ENCODE measurements around the gene CEP135. TPM values are rescaled to one million over a fixed set of nuclear protein-coding genes. Genes with fewer than 3 reads are reported as not detected.
A peak's percentile ranks its signal among the peaks of the same experiment; 100 is the strongest.

The CEP135 gene
- 4.3 and 4.7 TPM in 2 replicates for polyA plus RNA-seq (2013)

DNA sequence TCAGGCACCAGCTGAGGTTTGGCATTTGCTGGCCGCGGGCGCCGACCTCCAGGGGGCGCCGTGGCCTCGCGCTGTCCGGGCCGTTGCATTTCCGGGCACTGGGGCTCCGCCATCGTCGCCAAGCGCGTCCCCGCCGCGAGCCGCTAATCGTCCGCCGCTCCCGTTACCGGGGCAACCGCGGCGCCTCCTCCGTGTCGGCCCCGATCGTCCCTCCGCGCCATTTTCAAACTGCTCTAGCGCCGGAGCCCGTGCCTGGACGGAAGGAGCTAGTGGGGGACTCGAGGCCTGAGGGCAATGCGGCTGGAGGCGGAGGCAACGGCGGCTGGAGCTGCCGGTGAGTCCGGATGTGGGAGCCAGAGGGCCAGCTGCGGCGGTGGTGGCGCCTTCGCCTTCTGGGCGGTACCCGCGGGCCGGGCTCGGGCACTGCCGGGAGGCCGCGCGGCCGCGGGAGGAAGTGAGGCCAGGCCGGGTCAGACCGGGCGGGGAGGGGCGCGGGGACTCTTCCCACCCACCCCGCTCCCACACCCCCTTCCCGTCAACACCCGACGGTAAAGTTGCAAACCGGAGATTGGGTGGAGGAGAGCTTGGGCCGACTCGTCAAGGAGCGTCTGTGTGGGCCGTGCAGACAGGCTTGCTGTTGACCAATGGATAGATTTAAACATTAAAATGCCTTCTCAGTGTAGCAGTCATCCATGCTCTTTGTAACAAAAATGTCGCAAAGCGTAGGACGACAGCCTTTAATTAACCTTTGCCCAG, at the start of gene CEP135:
TSS of gene CEP135 (plus strand) at position 220 of the 756 bp plus-strand sequence. CDS start 3,186 bp downstream, outside the sequence.
- Histone ChIP-seq H4K91ac (ENCODE audit: low read depth, low read length) (peak within 1 kb of the TSS; percentile 99), H2AK5ac (ENCODE audit: low read length) (peak within 1 kb of the TSS; percentile 51), H4K8ac (ENCODE audit: low read depth, low read length) (peak within 1 kb of the TSS; percentile 98), H3K36me3 (ENCODE audit: control insufficient read depth in 1 of 2, insufficient read depth in 2 of 2, low read length in 2 of 2) (no peaks in the 10 kb centered on the region), H3K18ac (ENCODE audit: low read length) (peak within 1 kb of the TSS; percentile 99), H2BK5ac (ENCODE audit: low read depth, low read length, poor library complexity) (peak within 1 kb of the TSS; percentile 97), H3K9me3 (ENCODE audit: insufficient read depth, low read depth, low read length) (no peaks in the 10 kb centered on the region), H3K14ac (ENCODE audit: low read length) (peak within 1 kb of the TSS; percentile 100), H3K4me3 (ENCODE audit: low read depth, low read length) (peak within 1 kb of the TSS; percentile 91), H3K27me3 (ENCODE audit: insufficient read depth, low read length) (no peaks in the 10 kb centered on the region), H3K4me2 (ENCODE audit: low read length) (peak within 1 kb of the TSS; percentile 83), H3K9ac (ENCODE audit: low read length) (peak within 1 kb of the TSS; percentile 85), H3K79me2 (ENCODE audit: control insufficient read depth, insufficient read depth, low read length, poor library complexity) (peaks cover 7% of the 10 kb centered on the region), H3K27ac (ENCODE audit: low read depth, low read length) (peak within 1 kb of the TSS; percentile 97), H2BK120ac (ENCODE audit: insufficient read depth, low read length, poor library complexity) (peak within 1 kb of the TSS; percentile 98), H2AFZ (ENCODE audit: insufficient read depth, low read length, poor library complexity) (peak within 1 kb of the TSS; percentile 100), H3K4ac (ENCODE audit: low read depth, low read length) (peak within 1 kb of the TSS; percentile 92), H3K23ac (ENCODE audit: low read length) (no peak within 1 kb of the TSS), H4K12ac (ENCODE audit: low read depth, low read length) (peak within 1 kb of the TSS; percentile 91), H3K79me1 (ENCODE audit: low read length) (peaks cover 10% of the 10 kb centered on the region), H2BK12ac (ENCODE audit: low read length) (peak within 1 kb of the TSS; percentile 87), H3K4me1 (ENCODE audit: control insufficient read depth in 1 of 2, insufficient read depth in 2 of 2, low read length in 2 of 2) (peaks cover 0 to 11% of the 10 kb centered on the region in 2 experiments)
- no CpG with 5 or more reads among the region's 77 CpGs for WGBS (ENCODE audit: extremely low coverage, insufficient coverage, insufficient read length)
- DNase-seq: peak; percentile 95 to 96

DNA sequence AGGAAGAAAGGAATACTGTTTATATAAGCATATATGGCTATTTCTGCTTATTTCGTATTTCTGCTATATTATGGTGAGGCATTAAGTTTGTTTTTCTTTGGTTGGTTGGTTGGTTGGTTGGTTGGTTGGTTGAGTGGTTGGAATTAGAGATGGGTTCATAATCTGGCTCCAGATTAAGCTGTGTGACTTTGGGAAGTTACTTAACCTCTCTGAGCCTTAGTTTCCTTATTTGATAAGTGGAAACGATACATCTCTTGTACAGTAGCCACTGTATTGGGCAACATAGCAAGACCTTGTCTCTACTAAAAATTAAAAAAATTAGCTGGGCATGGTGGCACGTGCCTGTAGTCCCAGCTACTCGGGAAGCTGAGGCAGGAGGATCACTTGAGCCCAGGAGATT, 46.1 kb upstream of the CEP135 start:
- no peak overlapping the region for H3K27ac ChIP-seq (ENCODE audit: low read depth, low read length)
- no peaks in the 10 kb centered on the region for H3K79me2 ChIP-seq (ENCODE audit: control insufficient read depth, insufficient read depth, low read length, poor library complexity)
- peaks cover 3 to 9% of the 10 kb centered on the region in 2 experiments for H3K36me3 ChIP-seq (ENCODE audit: control insufficient read depth in 1 of 2, insufficient read depth in 2 of 2, low read length in 2 of 2)
- no peak overlapping the region for H3K23ac ChIP-seq (ENCODE audit: low read length)
- H3K27me3 ChIP-seq (ENCODE audit: insufficient read depth, low read length): no peaks in the 10 kb centered on the region
- H3K9me3 ChIP-seq (ENCODE audit: insufficient read depth, low read depth, low read length): no peaks in the 10 kb centered on the region
- H4K8ac ChIP-seq (ENCODE audit: low read depth, low read length): no peak overlapping the region
- H3K79me1 ChIP-seq (ENCODE audit: low read length): no peaks in the 10 kb centered on the region
- H2BK12ac ChIP-seq (ENCODE audit: low read length): no peak overlapping the region
- no peak overlapping the region for H3K14ac ChIP-seq (ENCODE audit: low read length)
- no peak overlapping the region for H2BK5ac ChIP-seq (ENCODE audit: low read depth, low read length, poor library complexity)
- H3K4me1 ChIP-seq (ENCODE audit: control insufficient read depth in 1 of 2, insufficient read depth in 2 of 2, low read length in 2 of 2): no peaks in the 10 kb centered on the region
- H2AFZ ChIP-seq (ENCODE audit: insufficient read depth, low read length, poor library complexity): no peak overlapping the region
- no peak overlapping the region for H2AK5ac ChIP-seq (ENCODE audit: low read length)
- H3K9ac ChIP-seq (ENCODE audit: low read length): no peak overlapping the region
- H3K4me3 ChIP-seq (ENCODE audit: low read depth, low read length): no peak overlapping the region
- no peak overlapping the region for H4K91ac ChIP-seq (ENCODE audit: low read depth, low read length)
- no peak overlapping the region for H3K18ac ChIP-seq (ENCODE audit: low read length)
- no peak for DNase-seq
- H2BK120ac ChIP-seq (ENCODE audit: insufficient read depth, low read length, poor library complexity): no peak overlapping the region
- H3K4me2 ChIP-seq (ENCODE audit: low read length): no peak overlapping the region
- no peak overlapping the region for H4K12ac ChIP-seq (ENCODE audit: low read depth, low read length)
- H3K4ac ChIP-seq (ENCODE audit: low read depth, low read length): no peak overlapping the region
- WGBS (ENCODE audit: extremely low coverage, insufficient coverage, insufficient read length): no CpG with 5 or more reads among the region's 4 CpGs

DNA sequence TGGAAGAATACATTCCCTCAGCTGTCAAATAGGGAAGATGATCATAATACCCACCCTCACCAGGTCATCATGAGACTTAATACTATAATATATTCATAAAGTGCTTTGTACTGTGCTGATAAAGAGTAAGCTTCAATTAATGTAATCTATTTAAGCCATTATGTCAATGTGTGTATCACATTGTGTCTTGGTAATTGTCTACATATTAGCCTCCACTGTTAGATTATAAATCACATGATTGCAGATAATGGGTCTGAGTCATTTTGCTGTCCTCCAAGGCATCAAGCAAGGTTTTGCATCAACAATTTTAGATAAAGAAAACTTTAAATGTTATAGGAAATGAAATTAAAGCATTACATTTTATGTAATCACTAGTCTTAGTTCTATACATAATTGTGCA, 45.2 kb upstream of the CEP135 start:
- Histone ChIP-seq H4K91ac (ENCODE audit: low read depth, low read length) (no peak overlapping the region), H3K4me2 (ENCODE audit: low read length) (no peak overlapping the region), H3K79me1 (ENCODE audit: low read length) (no peaks in the 10 kb centered on the region), H3K18ac (ENCODE audit: low read length) (no peak overlapping the region), H3K27me3 (ENCODE audit: insufficient read depth, low read length) (no peaks in the 10 kb centered on the region), H3K4me1 (ENCODE audit: control insufficient read depth in 1 of 2, insufficient read depth in 2 of 2, low read length in 2 of 2) (no peaks in the 10 kb centered on the region), H4K8ac (ENCODE audit: low read depth, low read length) (no peak overlapping the region), H3K4me3 (ENCODE audit: low read depth, low read length) (no peak overlapping the region), H3K14ac (ENCODE audit: low read length) (no peak overlapping the region), H3K4ac (ENCODE audit: low read depth, low read length) (no peak overlapping the region), H3K79me2 (ENCODE audit: control insufficient read depth, insufficient read depth, low read length, poor library complexity) (no peaks in the 10 kb centered on the region), H2BK12ac (ENCODE audit: low read length) (no peak overlapping the region), H3K9me3 (ENCODE audit: insufficient read depth, low read depth, low read length) (no peaks in the 10 kb centered on the region), H3K23ac (ENCODE audit: low read length) (no peak overlapping the region), H2BK120ac (ENCODE audit: insufficient read depth, low read length, poor library complexity) (no peak overlapping the region), H2BK5ac (ENCODE audit: low read depth, low read length, poor library complexity) (no peak overlapping the region), H3K36me3 (ENCODE audit: control insufficient read depth in 1 of 2, insufficient read depth in 2 of 2, low read length in 2 of 2) (peaks cover 3 to 7% of the 10 kb centered on the region in 2 experiments), H2AFZ (ENCODE audit: insufficient read depth, low read length, poor library complexity) (no peak overlapping the region), H3K9ac (ENCODE audit: low read length) (no peak overlapping the region), H3K27ac (ENCODE audit: low read depth, low read length) (no peak overlapping the region), H4K12ac (ENCODE audit: low read depth, low read length) (no peak overlapping the region), H2AK5ac (ENCODE audit: low read length) (no peak overlapping the region)
- DNase-seq: no peak

DNA sequence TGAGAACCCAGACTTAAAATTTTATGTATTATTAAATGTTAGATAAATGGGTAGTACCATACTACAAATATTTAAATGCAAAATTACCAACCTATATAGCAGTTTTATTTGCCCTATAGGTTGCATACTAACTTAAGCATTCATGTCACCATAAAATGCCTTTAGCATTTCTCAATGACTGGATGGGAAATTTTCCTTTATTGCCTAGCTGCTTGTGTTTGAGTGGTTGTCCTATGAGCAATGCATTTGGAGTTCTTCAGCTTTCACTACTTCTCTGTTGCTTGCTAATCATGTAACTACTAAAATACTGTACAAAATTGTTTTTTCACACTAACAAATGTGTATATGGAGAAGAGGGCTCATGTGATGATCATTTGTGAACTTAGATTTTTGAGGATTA, 44.2 kb upstream of the CEP135 start:
- no peak overlapping the region for H2BK120ac ChIP-seq (ENCODE audit: insufficient read depth, low read length, poor library complexity)
- no peaks in the 10 kb centered on the region for H3K4me1 ChIP-seq (ENCODE audit: control insufficient read depth in 1 of 2, insufficient read depth in 2 of 2, low read length in 2 of 2)
- no peaks in the 10 kb centered on the region for H3K79me2 ChIP-seq (ENCODE audit: control insufficient read depth, insufficient read depth, low read length, poor library complexity)
- H3K23ac ChIP-seq (ENCODE audit: low read length): no peak overlapping the region
- H3K27me3 ChIP-seq (ENCODE audit: insufficient read depth, low read length): no peaks in the 10 kb centered on the region
- peak in 1 of 2 donors; percentile 58 for DNase-seq
- no peak overlapping the region for H3K4me2 ChIP-seq (ENCODE audit: low read length)
- H3K18ac ChIP-seq (ENCODE audit: low read length): no peak overlapping the region
- no peak overlapping the region for H3K4ac ChIP-seq (ENCODE audit: low read depth, low read length)
- no peak overlapping the region for H2BK5ac ChIP-seq (ENCODE audit: low read depth, low read length, poor library complexity)
- H3K79me1 ChIP-seq (ENCODE audit: low read length): no peaks in the 10 kb centered on the region
- no peak overlapping the region for H2BK12ac ChIP-seq (ENCODE audit: low read length)
- H3K4me3 ChIP-seq (ENCODE audit: low read depth, low read length): no peak overlapping the region
- H4K12ac ChIP-seq (ENCODE audit: low read depth, low read length): no peak overlapping the region
- no peak overlapping the region for H2AK5ac ChIP-seq (ENCODE audit: low read length)
- peaks cover 3 to 7% of the 10 kb centered on the region in 2 experiments for H3K36me3 ChIP-seq (ENCODE audit: control insufficient read depth in 1 of 2, insufficient read depth in 2 of 2, low read length in 2 of 2)
- H3K14ac ChIP-seq (ENCODE audit: low read length): no peak overlapping the region
- H2AFZ ChIP-seq (ENCODE audit: insufficient read depth, low read length, poor library complexity): no peak overlapping the region
- H3K9ac ChIP-seq (ENCODE audit: low read length): no peak overlapping the region
- H3K9me3 ChIP-seq (ENCODE audit: insufficient read depth, low read depth, low read length): no peaks in the 10 kb centered on the region
- H4K8ac ChIP-seq (ENCODE audit: low read depth, low read length): no peak overlapping the region
- H3K27ac ChIP-seq (ENCODE audit: low read depth, low read length): no peak overlapping the region
- H4K91ac ChIP-seq (ENCODE audit: low read depth, low read length): no peak overlapping the region

All from trophoblast cell (in vitro differentiated cells and primary cell).